GM19438 (cell line): ENCODE measurements around the gene WSB1.

Source experiments
- ATAC-seq: cut with Tn5 transposase; IDR thresholded peaks from one replicate; pipeline ENCODE4 v1.9.1; 2021; ENCODE audit warnings: low read depth; ENCODE audit not compliant: unreplicated experiment

WSB1 gene

GRCh38 chr17:27354491-27355081 is 60.7 kb downstream of the WSB1 start:
- ATAC-seq, result no peak

GRCh38 chr17:27355419-27355818 is 61.5 kb downstream of the WSB1 start:
- ATAC-seq, result no peak

- ATAC-seq, result no peak
Observed at GRCh38 chr17:27356091-27356705, 62.3 kb downstream of the WSB1 start.

GRCh38 chr17:27357236-27357635 is 63.3 kb downstream of the WSB1 start:
- no peak for ATAC-seq

GRCh38 chr17:27360507-27360906 is 66.6 kb downstream of the WSB1 start:
- no peak for ATAC-seq

GRCh38 chr17:27361695-27362094 is 67.8 kb downstream of the WSB1 start:
- ATAC-seq, result no peak

GRCh38 chr17:27362503-27362902 is 68.6 kb downstream of the WSB1 start:
- no peak for ATAC-seq

- ATAC-seq, result no peak
Observed at GRCh38 chr17:27362909-27363308, 69.0 kb downstream of the WSB1 start.

- no peak for ATAC-seq
Observed at GRCh38 chr17:27363326-27363725, 69.4 kb downstream of the WSB1 start.
